Coronary artery (tissue), 2 donors: Measurements from ENCODE around the gene CYTH1.

ENCODE experiments used
- DNase-seq: peaks from one replicate; pipeline ENCODE4 v3.0.0-alpha.2; 2017; ENCODE audit warnings: low spot score
- H3K27ac ChIP-seq, 2 donors: fragments of 200-600 bp; sonication (generic); one replicate each; pipeline ENCODE4 v1.5.1; 2016 to 2019
- H3K4me3 ChIP-seq: fragments of 200-600 bp; sonication (generic); 2 replicates; pipeline ENCODE4 v1.5.1; 2016; ENCODE audit warnings: mild to moderate bottlenecking, moderate library complexity
- TF ChIP-seq, protein P1 (sequence below): fragments of 200-600 bp; sonication (generic); IDR thresholded peaks from one replicate; pipeline ENCODE4 v1.5.1; 2019; ENCODE audit warnings: antibody characterized with exemption

Gene CYTH1

DNA sequence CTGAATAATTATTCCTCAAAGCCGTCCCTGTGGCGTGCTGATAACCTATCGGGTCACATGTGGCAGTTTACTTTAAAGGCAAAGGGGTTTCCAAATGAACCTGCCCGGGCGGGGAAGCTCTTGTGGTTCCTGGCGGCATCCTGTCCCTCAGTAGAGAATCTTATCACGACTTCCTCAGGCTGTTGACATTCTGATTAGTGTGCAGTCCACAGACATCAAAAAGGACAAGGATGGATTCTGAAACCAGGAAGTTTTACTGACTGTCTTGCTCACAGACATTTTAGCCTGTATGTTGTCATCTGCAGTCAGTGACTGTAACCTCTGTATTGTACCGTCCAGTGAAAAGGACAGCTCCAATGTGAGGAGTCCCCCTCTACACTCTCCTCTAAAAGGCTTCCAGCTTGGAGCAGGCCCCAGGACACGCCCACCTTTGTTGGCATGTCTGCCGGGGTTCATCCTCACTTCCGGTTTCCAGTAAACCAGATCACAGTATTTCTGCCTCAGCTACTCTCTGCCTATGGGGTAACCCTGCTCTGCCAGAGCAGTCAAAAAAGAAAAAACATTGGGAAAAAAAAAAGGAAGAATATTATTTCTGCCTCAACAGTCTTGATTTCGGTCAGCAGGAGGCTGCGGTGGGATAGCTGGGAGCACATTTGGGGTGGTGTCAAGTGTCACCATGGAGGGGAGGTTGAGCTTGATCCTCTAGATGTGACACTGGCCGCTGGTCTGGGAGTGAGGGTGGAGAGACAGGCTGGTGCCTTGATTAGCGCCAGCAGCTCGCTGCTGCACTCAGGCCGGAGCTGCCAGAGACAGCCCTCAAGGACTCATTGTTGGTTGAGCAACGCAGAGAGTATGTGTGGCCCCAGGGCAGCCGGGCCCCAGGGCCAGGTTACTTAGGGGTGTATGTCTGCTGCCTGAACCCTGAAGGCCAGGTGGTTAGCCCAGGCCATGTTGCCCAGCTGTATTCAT, 115.8 kb downstream of the CYTH1 start:
- TF ChIP-seq, protein P1, sequence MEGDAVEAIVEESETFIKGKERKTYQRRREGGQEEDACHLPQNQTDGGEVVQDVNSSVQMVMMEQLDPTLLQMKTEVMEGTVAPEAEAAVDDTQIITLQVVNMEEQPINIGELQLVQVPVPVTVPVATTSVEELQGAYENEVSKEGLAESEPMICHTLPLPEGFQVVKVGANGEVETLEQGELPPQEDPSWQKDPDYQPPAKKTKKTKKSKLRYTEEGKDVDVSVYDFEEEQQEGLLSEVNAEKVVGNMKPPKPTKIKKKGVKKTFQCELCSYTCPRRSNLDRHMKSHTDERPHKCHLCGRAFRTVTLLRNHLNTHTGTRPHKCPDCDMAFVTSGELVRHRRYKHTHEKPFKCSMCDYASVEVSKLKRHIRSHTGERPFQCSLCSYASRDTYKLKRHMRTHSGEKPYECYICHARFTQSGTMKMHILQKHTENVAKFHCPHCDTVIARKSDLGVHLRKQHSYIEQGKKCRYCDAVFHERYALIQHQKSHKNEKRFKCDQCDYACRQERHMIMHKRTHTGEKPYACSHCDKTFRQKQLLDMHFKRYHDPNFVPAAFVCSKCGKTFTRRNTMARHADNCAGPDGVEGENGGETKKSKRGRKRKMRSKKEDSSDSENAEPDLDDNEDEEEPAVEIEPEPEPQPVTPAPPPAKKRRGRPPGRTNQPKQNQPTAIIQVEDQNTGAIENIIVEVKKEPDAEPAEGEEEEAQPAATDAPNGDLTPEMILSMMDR, result no peak
- Histone ChIP-seq H3K4me3 (no peak overlapping the region), H3K27ac (peak overlapping the region in 1 of 2 donors; percentile 80)
- DNase-seq, result peak; percentile 70

DNA sequence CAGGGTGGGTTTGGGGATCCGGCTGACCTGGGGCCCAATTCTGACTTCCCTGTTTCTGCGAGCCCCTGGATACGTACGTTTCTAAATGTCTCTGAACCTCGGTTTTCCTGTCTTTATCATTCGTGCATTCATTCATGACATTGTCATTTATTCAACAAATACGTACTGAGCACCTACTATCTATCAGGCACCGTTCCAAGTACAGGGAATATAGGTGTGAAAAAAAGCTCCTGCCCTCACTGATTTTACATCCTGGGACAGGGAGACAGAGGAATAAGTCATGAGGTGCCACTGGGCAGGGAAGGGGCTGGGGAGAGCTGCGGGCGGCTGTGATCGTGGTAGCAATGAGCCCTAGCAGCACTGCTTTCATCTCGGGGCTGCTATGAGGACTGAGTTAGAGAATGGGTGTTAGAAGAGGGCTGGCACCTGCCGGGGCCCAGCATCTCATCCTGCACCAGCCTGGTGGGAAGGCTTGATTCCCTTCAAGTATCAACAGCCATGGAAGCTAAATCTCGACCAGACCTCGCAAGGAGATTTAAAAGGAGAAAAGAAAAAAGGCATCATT, 116.6 kb downstream of the CYTH1 start:
- Histone ChIP-seq H3K4me3 (no peak overlapping the region), H3K27ac (peak overlapping the region in 1 of 2 donors; percentile 80)
- TF ChIP-seq, protein P1, result no peak
- DNase-seq, result peak; percentile 31

DNA sequence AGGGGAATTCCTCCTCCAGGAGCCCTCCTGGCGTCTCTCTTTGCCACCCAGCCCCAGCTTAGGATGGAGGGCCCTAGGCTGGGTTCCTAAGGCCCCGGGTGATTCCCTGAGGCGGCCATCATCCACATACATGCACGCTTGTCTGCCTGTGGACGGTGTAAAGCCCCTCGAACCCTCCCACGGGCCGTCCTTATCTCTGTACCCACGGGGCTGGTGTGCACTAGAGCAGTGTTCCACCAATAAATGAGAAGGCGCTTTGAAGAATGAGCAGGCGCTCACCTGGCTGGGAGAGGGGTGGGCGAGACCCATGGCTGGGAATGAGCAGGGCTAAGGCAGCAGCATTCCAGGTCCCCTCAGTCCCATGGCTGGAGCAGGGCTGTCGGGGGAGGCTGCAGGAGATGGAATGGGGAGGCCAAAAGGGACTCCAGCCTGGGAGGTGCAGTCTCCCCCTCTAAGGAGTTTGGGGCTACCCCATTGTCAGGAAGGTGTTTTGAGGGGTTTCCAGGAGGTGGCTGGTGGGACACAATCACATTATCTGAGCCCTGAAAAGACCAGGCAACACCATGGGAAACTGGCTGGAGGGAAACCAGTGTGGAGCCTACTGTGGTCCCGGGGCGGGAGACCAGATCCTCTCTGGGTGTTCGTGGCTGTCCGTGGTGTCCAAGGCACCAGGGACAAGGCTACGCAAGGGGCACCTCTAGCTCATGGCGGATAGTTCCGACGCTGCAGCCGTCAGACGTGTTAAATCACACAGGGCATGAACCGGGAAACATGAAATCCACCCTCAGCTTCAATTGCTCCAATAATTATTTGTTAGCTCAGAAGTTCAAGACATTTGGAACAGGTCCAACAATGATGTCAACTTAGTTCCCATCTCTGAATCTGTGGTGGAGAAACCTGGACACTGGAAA, 117.3 kb downstream of the CYTH1 start:
- DNase-seq, result no peak
- H3K4me3 ChIP-seq, result no peak overlapping the region
- TF ChIP-seq, protein P1, result no peak
- no peak overlapping the region for H3K27ac ChIP-seq

DNA sequence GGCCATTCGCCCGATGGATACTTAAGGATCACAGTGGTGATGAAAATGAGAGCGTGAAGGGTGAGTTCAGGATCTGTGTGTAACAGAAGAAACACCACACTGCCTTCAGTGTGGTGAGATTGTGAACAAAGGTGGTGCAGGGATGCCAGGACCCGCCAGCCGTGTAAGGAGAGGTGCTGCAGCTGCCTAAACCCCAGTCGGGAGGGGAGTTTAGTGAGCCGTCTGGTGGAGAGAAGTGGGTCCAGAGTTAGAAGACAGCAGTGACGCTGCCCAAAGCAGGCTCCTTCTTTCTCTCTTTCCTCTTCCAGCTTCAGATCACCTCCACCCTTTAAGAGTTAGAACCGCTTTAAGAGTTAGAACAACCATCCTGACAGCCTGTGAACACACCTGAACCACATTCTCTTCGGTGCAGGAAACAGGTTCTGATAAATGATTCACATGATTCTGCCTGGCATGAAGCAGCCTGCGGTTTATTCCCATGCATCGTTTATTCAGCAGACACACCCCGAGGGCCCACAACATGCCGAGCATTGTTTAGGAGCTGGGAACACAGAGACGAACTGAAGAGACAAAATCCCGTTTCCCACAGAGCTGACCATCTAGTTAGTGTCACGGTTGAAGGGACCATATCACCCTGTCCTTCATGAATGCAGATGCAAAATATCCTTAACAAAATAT, 120.8 kb downstream of the CYTH1 start:
- DNase-seq, result no peak
- no peak overlapping the region for H3K27ac ChIP-seq
- H3K4me3 ChIP-seq, result no peak overlapping the region
- TF ChIP-seq, protein P1, result no peak

DNA sequence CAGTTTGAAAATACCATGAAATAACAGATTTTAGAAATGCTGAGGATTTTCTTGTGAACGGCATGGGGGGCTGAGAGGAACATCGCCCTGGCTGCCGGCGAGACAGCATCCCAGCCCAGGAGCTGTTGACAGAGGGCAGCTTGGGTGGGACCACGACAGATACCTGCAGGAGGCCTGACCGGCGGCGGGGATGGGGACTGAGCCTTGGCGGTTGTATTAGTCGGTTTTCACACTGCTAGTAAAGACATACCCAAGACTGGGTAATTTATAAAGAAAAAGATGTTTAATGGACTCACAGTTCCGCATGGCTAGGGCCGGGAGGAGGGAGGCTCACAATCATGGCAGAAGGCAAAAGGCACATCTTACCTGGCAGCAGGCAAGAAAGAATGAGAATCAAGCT, 122.5 kb downstream of the CYTH1 start:
- TF ChIP-seq, protein P1, result no peak
- Histone ChIP-seq H3K27ac (no peak overlapping the region), H3K4me3 (no peak overlapping the region)
- no peak for DNase-seq

DNA sequence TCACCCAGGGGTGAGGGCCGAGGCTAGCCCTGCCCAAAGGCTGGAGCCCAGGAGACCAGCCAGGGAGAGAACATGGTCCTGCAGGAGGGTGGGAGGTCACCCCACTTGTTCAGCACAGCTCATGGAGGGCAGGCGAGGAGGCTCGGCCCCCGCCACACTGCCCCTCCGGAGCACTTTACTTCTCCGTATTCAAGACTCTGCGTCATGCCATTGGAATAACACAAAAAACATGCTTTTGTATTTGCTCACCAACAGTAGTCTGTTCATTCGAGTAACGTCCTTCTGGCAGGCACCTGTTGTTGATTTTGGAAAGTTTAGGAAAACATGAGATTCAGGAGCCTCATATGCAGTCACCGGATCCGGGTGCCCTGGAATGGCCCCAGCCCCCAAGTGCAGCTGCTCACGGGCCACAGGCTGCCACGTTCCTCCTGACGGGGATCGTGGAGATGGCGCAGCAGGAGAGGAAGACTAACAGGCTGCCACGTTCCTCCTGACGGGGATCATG, 123.7 kb downstream of the CYTH1 start:
- no peak overlapping the region for H3K4me3 ChIP-seq
- TF ChIP-seq, protein P1, result no peak
- H3K27ac ChIP-seq, result no peak overlapping the region
- no peak for DNase-seq
